A549 treated with GW870086 at 1 μM for 4 hours (cell line): ENCODE results near the gene KLRK1. TPM values are rescaled to one million over a fixed set of nuclear protein-coding genes. Genes with fewer than 3 reads are reported as not detected.

Experiments used
- total RNA-seq: library from RNA; stranded (reverse); fragments of 200-300 nt; extraction: Qiagen RNA extraction; gene quantifications from 5 replicates; pipeline ENCODE4 v1.2.3, GENCODE V29; 2022; ENCODE audit warnings: low read depth

The KLRK1 gene
- total RNA-seq = not detected in 5 replicates

DNA sequence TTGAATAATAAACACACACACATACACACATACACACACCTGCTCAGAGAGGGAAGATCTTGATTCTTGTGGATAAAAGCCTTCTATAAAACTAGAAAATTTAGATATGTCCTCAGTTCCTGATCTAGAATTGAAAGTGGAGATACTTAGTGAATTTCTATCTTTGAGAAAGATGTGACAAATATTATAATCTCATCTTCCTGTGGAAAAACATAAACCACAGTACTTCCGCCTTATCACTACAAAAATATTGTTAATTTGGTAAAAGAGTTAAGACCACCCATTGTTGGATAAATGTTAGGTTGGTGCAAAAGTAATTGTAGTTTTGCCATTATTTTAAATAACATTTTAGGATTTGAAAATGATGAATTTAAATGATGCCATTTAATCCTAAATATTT, at the start of gene KLRK1:
KLRK1 (minus strand) TSS at position 138 of the 400 bp plus-strand sequence. CDS start 1,231 bp downstream, outside the sequence.

GRCh38 chr12:10435816-10436215, 46.0 kb upstream of the KLRK1 start, which contains the start of gene KLRC2:
KLRC2 (minus strand) TSS chr12:10436010; CDS start chr12:10435986, 24 bp downstream.

DNA sequence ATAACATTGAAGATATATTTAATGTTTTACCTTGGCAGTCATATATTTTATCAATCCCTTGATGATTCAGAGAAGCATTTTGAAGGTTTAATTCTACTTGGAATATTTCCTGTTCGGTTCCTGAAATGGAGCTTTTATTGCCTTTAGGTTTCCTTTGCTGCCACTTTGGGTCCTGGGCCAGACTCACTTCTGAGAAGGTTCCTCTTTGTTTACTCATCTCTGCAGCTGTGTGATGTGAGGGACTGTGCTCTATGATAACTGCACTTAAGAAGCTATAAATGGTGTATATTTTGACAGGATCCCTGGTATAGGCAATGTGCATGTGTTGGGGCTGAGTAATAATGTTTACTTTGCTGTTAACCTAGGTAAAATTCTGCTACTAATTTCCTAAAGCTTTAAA, 30.5 kb upstream of the KLRK1 start, which contains the start of gene KLRC3:
KLRC3 (minus strand) TSS at position 262 of the 400 bp plus-strand sequence; CDS start at position 217, 45 bp downstream.

GRCh38 chr12:10409392-10409791, 19.6 kb upstream of the KLRK1 start, which contains the start of gene KLRC4:
KLRC4 (minus strand) TSS chr12:10409757; CDS start chr12:10409575, 182 bp downstream.

Other genes starting within 250 kb of the KLRK1 start
- 0.72 to 1.8 TPM (median 1.2 TPM) in 5 replicates for gene OLR1, start 217.9 kb downstream of the KLRK1 start, total RNA-seq
- gene TMEM52B, start 211.0 kb downstream of the KLRK1 start, total RNA-seq = 0.08 to 0.64 TPM (median 0.16 TPM) in 4 of 5 replicates, not detected in the other
- 37.0 to 47.9 TPM (median 37.9 TPM) in 5 replicates for gene GABARAPL1, start 177.2 kb downstream of the KLRK1 start, total RNA-seq
- gene KLRD1, start 82.2 kb downstream of the KLRK1 start, total RNA-seq = not detected in 5 replicates
- not detected in 5 replicates for gene KLRC4, start 19.7 kb upstream of the KLRK1 start, total RNA-seq
- gene KLRC3, start 30.6 kb upstream of the KLRK1 start, total RNA-seq = 0.41 to 0.42 TPM in 2 of 5 replicates, not detected in the others
- gene KLRC2, start 46.0 kb upstream of the KLRK1 start, total RNA-seq = 1.7 to 2.4 TPM (median 2.1 TPM) in 5 replicates
- not detected in 5 replicates for gene KLRC1, start 63.3 kb upstream of the KLRK1 start, total RNA-seq
- 0.29 to 0.82 TPM (median 0.59 TPM) in 5 replicates for gene EIF2S3B, start 115.8 kb upstream of the KLRK1 start, total RNA-seq
- gene MAGOHB, start 223.6 kb upstream of the KLRK1 start, total RNA-seq = 48.5 to 60.4 TPM (median 51.3 TPM) in 5 replicates